Stimulated activated CD8-positive, alpha-beta memory T cell treated with anti-CD3 and anti-CD28 coated beads, Interleukin-7, amount 100 ng/mL, for 48 hours (primary cell): ENCODE data around the gene NUDT4.

Experiments used
- DNase-seq, 2 donors: peaks; one replicate each; pipeline ENCODE4 v3.0.0-alpha.2; 2020; ENCODE audit warnings: low read depth in 1 of 2; ENCODE audit errors: extremely low read depth in 1 of 2

Gene NUDT4

DNA sequence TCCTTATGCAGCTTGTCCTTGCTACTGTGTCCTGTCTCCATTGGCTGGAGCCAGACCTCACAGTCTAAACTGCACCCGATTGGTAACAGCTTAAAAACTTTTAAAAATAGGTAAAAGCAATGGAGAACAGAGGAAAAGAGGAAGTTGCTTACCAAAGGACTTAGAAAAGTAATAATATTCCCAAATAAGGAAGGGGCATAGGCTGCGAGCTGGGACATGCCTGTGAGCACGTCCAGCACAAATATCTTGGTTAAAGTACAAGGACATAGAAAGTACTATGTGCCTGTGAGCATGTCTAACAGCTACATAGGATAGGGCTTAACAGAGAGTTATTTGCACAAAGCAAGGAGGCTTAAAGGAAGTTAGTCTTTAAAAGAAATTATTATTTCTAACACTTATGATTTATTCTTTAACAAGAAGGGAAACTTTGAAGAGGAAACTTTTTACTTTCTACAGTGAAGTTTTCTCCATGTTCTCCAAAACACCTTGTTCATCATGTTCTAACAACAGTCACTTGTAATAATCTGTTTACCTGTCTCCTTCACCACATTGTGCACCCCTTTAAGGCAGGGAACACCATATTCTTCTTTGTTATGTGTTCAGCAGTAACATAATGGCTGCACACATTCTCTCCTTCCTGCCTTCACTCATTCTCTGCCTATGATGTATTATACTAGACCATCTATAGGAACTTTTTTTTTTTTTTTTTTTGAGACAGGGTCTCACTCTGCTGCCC lies 73.9 kb downstream of the NUDT4 start:
- DNase-seq = no peak

DNA sequence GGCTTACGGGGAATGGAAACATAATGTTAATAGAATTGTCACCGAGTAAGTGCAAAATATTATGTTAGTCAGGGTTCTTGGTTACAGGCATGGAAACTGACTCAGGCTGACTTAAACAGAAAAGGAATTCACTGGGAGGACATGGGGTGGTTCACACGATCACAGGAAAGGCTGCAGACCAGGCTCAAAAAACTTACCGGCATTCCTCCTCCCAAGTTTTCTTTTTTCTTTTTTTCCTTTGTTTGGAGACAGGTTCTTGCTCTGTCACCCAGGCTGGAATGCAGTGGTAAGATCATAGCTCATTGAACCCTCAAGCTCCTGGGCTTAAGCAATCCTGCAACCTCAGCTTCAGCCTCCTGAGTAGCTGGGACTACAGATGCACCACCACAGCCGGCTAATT lies 75.9 kb downstream of the NUDT4 start:
- DNase-seq = no peak

DNA sequence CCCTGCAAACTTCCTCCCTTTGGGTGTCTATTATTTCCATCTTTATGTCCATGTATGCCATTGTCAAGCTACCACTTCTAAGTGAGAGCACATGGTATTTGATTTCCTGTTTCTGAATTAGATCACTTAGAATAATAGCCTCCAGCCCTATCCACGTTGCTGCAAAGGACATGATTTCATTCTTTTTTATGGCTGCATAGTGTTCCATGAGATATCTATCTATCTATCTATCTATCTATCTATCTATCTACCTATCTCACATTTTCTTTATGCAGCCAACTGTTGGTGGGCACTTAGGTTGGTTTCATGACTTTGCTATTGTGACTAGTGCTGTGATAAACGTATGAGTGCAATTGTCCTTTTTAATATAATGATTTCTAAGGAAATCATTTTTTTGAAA lies 78.4 kb downstream of the NUDT4 start:
- no peak for DNase-seq
